A673 (cell line): Measurements from ENCODE around the gene RHCG.

Experiments used
- EZH2 ChIP-seq: fragments of 200-600 bp; sonication (generic); IDR thresholded peaks from 2 replicates; pipeline ENCODE4 v1.6.1; 2017; ENCODE audit warnings: borderline replicate concordance, low read depth, mild to moderate bottlenecking, mixed read lengths, antibody characterized with exemption, low read length; ENCODE audit not compliant: poor library complexity, severe bottlenecking
- TF ChIP-seq, protein P1 (sequence below): fragments of 300-800, 200-600 bp; sonication (generic); conservative IDR thresholded peaks from 2 replicates; pipeline ENCODE4 v1.5.1; 2017; ENCODE audit warnings: low read depth, mild to moderate bottlenecking, antibody characterized with exemption, low read length, moderate library complexity, mixed read lengths

DNA sequence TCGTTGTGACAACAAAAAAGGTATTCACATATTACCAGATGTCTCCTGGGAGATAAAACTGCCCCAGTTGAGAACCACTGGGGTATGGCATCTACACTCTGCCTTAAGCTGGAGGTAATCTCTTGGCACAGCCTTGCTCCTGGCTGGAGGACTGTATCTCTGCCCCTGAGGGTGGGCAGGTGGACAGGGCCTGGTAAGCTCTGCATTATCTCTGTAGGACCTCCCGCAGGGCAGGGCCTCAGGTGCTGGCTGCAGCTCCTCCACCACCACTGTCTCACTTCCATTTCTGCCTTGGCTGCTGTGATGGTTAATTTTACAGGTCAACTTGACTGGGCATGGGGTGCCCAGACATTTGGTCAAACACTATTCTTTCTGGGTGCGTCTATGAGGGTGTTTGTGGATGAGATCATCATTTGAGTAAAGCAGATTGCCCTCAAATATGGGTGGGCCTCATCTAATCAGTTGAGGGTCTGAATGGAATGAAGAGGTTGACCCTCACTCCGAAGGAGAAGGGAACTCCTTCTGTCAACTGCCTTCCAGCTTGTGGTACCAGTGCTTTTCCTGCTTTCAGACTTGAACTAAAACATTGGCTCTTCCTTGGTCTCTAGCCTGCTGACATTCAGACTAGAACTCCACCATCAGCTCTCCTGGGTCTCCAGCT is 9.8 kb upstream of the RHCG start:
- TF ChIP-seq, protein P1, sequence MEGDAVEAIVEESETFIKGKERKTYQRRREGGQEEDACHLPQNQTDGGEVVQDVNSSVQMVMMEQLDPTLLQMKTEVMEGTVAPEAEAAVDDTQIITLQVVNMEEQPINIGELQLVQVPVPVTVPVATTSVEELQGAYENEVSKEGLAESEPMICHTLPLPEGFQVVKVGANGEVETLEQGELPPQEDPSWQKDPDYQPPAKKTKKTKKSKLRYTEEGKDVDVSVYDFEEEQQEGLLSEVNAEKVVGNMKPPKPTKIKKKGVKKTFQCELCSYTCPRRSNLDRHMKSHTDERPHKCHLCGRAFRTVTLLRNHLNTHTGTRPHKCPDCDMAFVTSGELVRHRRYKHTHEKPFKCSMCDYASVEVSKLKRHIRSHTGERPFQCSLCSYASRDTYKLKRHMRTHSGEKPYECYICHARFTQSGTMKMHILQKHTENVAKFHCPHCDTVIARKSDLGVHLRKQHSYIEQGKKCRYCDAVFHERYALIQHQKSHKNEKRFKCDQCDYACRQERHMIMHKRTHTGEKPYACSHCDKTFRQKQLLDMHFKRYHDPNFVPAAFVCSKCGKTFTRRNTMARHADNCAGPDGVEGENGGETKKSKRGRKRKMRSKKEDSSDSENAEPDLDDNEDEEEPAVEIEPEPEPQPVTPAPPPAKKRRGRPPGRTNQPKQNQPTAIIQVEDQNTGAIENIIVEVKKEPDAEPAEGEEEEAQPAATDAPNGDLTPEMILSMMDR: no peak
- no peak for TF ChIP-seq EZH2
